Measurements from ENCODE around the gene CREB5.

- TF ChIP-seq, protein P1, sequence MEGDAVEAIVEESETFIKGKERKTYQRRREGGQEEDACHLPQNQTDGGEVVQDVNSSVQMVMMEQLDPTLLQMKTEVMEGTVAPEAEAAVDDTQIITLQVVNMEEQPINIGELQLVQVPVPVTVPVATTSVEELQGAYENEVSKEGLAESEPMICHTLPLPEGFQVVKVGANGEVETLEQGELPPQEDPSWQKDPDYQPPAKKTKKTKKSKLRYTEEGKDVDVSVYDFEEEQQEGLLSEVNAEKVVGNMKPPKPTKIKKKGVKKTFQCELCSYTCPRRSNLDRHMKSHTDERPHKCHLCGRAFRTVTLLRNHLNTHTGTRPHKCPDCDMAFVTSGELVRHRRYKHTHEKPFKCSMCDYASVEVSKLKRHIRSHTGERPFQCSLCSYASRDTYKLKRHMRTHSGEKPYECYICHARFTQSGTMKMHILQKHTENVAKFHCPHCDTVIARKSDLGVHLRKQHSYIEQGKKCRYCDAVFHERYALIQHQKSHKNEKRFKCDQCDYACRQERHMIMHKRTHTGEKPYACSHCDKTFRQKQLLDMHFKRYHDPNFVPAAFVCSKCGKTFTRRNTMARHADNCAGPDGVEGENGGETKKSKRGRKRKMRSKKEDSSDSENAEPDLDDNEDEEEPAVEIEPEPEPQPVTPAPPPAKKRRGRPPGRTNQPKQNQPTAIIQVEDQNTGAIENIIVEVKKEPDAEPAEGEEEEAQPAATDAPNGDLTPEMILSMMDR (IDR thresholded peaks at IDR 0.05), result no peak
- no peak for TF ChIP-seq POLR2A (IDR thresholded peaks at IDR 0.05)
Measured at GRCh38 chr7:28702171-28702570, 289.9 kb downstream of the CREB5 start.
